SK-N-SH (cell line): ENCODE measurements around the gene SNX11. TPM values are rescaled to one million over a fixed set of nuclear protein-coding genes. Genes with fewer than 3 reads are reported as not detected.

Experiments used
- CTCF ChIA-PET: fragments of 300-600, 350-600 bp; formaldehyde crosslinking; extraction: SDS; loops from one replicate; lab custom pipeline; 2021; lab: Yijun Ruan, JAX
- POLR2A ChIA-PET: fragments of 350-600 bp; sonication (Branson Sonifier 250); formaldehyde crosslinking; extraction: SDS; loops from one replicate; lab custom pipeline; 2020; ENCODE audit warnings: antibody characterized with exemption, inconsistent platforms; lab: Yijun Ruan, JAX
- DNase-seq: peaks from one replicate; pipeline ENCODE4 v3.0.0; 2012
- H2AFZ ChIP-seq: fragments of 200-600 bp; sonication (generic); 2 replicates; pipeline ENCODE4 v1.8.1; 2016; ENCODE audit warnings: antibody characterized with exemption, mild to moderate bottlenecking, low read depth
- H3F3A ChIP-seq: fragments of 200-600 bp; sonication (generic); replicated peaks from 2 replicates; pipeline ENCODE3; 2016; ENCODE audit warnings: antibody characterized with exemption, mild to moderate bottlenecking; ENCODE audit not compliant: insufficient read depth
- H3K27ac ChIP-seq, 2 experiments: fragments of 200-500 bp in 1 of 2; fragments of 200-600 bp in 1 of 2; sonication (Bioruptor generic) in 1 of 2; sonication (generic), shearing (Covaris generic) in 1 of 2; 2 replicates each; pipeline versions ENCODE4 v1.5.1 to v1.6.1; 2014 to 2016; ENCODE audit warnings: low read depth in 2 of 2, inconsistent platforms in 1 of 2, low read length in 1 of 2, mild to moderate bottlenecking in 1 of 2, mixed read lengths in 1 of 2
- H3K27me3 ChIP-seq: fragments of 200-600 bp; sonication (generic), shearing (Covaris generic); 2 replicates; pipeline ENCODE4 v1.6.1; 2016; ENCODE audit warnings: mixed run types; ENCODE audit not compliant: insufficient read depth
- H3K36me3 ChIP-seq, 2 experiments: fragments of 200-500 bp in 1 of 2; fragments of 200-600 bp in 1 of 2; sonication (Bioruptor generic) in 1 of 2; sonication (generic) in 1 of 2; replicated peaks in 1 of 2; 2 replicates each; pipeline versions ENCODE3 to v1.5.1; 2014 to 2016; ENCODE audit warnings: low read length in 1 of 2, mild to moderate bottlenecking in 1 of 2; ENCODE audit not compliant: insufficient read depth in 2 of 2, control insufficient read depth in 1 of 2
- H3K4me1 ChIP-seq, 2 experiments: fragments of 200-500 bp in 1 of 2; fragments of 200-600 bp in 1 of 2; sonication (Bioruptor generic) in 1 of 2; sonication (generic), shearing (Covaris generic) in 1 of 2; 2 replicates each; pipeline versions ENCODE4 v1.5.1 to v1.6.1; 2014 to 2016; ENCODE audit warnings: low read depth in 1 of 2, low read length in 1 of 2, mixed run types in 1 of 2; ENCODE audit not compliant: insufficient read depth in 2 of 2, control insufficient read depth in 1 of 2
- H3K4me2 ChIP-seq: fragments of 200-600 bp; sonication (generic), shearing (Covaris generic); 2 replicates; pipeline ENCODE4 v1.6.1; 2017; ENCODE audit warnings: mixed run types
- H3K4me3 ChIP-seq, 2 experiments: fragments of 200-500 bp in 1 of 2; fragments of 200-600 bp in 1 of 2; sonication (Bioruptor generic) in 1 of 2; sonication (generic), shearing (Covaris generic) in 1 of 2; 2 replicates each; pipeline versions ENCODE4 v1.5.1 to v1.8.1; 2014 to 2016; ENCODE audit warnings: low read depth in 2 of 2, inconsistent platforms in 1 of 2, low read length in 1 of 2, mild to moderate bottlenecking in 1 of 2, mixed read lengths in 1 of 2, moderate library complexity in 1 of 2
- H3K79me2 ChIP-seq: fragments of 200-600 bp; sonication (generic); 2 replicates; pipeline ENCODE4 v1.8.1; 2017; ENCODE audit warnings: mild to moderate bottlenecking; ENCODE audit not compliant: insufficient read depth
- H3K9ac ChIP-seq: fragments of 200-600 bp; sonication (generic); 2 replicates; pipeline ENCODE4 v1.6.1; 2017; ENCODE audit warnings: mixed run types
- H3K9me2 ChIP-seq: fragments of 200-600 bp; sonication (generic); 2 replicates; pipeline ENCODE4 v1.6.1; 2017; ENCODE audit warnings: mixed run types
- H3K9me3 ChIP-seq: fragments of 200-600 bp; sonication (generic); 2 replicates; pipeline ENCODE4 v1.6.1; 2017; ENCODE audit warnings: mixed run types, mild to moderate bottlenecking, moderate library complexity
- H4K20me1 ChIP-seq: fragments of 200-600 bp; sonication (generic); 2 replicates; pipeline ENCODE4 v1.6.1; 2017; ENCODE audit warnings: mild to moderate bottlenecking, mixed run types; ENCODE audit not compliant: insufficient read depth
- CTCF ChIP-seq: fragments of 200-600 bp; sonication (generic); IDR thresholded peaks from 2 replicates; pipeline ENCODE4 v1.6.1; 2017; ENCODE audit warnings: antibody characterized with exemption, mild to moderate bottlenecking, moderate library complexity
- EP300 ChIP-seq, 2 experiments: IDR thresholded peaks; 2 replicates each; pipeline versions ENCODE4 v1.4.0 to v1.6.1; 2012; ENCODE audit warnings: borderline replicate concordance in 1 of 2, low read depth in 1 of 2, low read length in 1 of 2
- EZH2phosphoT487 ChIP-seq: fragments of 200-600 bp; sonication (generic); IDR thresholded peaks from 2 replicates; pipeline ENCODE4 v1.6.1; 2017; ENCODE audit warnings: low read depth, mixed run types, mild to moderate bottlenecking, antibody characterized with exemption, moderate library complexity, borderline replicate concordance
- FOSL2 ChIP-seq: IDR thresholded peaks from 2 replicates; pipeline ENCODE4 v1.4.0; 2012; ENCODE audit warnings: low read depth, mild to moderate bottlenecking, moderate library complexity, borderline replicate concordance
- FOXJ3 ChIP-seq: sonication (generic); formaldehyde crosslinking; IDR thresholded peaks from 2 replicates; pipeline ENCODE4 v1.5.1; 2020; ENCODE audit warnings: mild to moderate bottlenecking, missing genetic modification reagents
- FOXM1 ChIP-seq: IDR thresholded peaks from 2 replicates; pipeline ENCODE4 v1.4.0; 2012; ENCODE audit warnings: low read depth, mild to moderate bottlenecking
- GABPA ChIP-seq: IDR thresholded peaks from 2 replicates; pipeline ENCODE4 v1.4.0; 2012; ENCODE audit warnings: low read depth, mild to moderate bottlenecking
- GATA2 ChIP-seq: sonication (generic); formaldehyde crosslinking; IDR thresholded peaks from 2 replicates; pipeline ENCODE4 v1.5.0; 2020; ENCODE audit warnings: mild to moderate bottlenecking, missing genetic modification reagents
- JUND ChIP-seq: IDR thresholded peaks from 2 replicates; pipeline ENCODE4 v1.4.0; 2012
- MEF2A ChIP-seq: IDR thresholded peaks from 2 replicates; pipeline ENCODE4 v1.4.0; 2012; ENCODE audit warnings: low read depth, borderline replicate concordance
- MXI1 ChIP-seq: IDR thresholded peaks from 2 replicates; pipeline ENCODE4 v1.6.1; 2012; ENCODE audit warnings: mild to moderate bottlenecking, low read depth, low read length, improper control_type of control experiment
- NFIC ChIP-seq: IDR thresholded peaks from 2 replicates; pipeline ENCODE4 v1.4.0; 2012; ENCODE audit warnings: borderline replicate concordance
- RAD21 ChIP-seq: IDR thresholded peaks from 2 replicates; pipeline ENCODE4 v1.6.1; 2012; ENCODE audit warnings: mild to moderate bottlenecking, low read length
- REST ChIP-seq: IDR thresholded peaks from 2 replicates; pipeline ENCODE4 v1.6.1; 2012; ENCODE audit warnings: mild to moderate bottlenecking, low read depth, low read length, moderate library complexity
- RXRA ChIP-seq: IDR thresholded peaks from 2 replicates; pipeline ENCODE4 v1.4.0; 2012; ENCODE audit warnings: low read depth, mild to moderate bottlenecking, borderline replicate concordance
- SIN3A ChIP-seq: IDR thresholded peaks from 2 replicates; pipeline ENCODE4 v1.6.1; 2012; ENCODE audit warnings: low read depth, mild to moderate bottlenecking, low read length, moderate library complexity, borderline replicate concordance
- TAF1 ChIP-seq: IDR thresholded peaks from 2 replicates; pipeline ENCODE4 v1.6.1; 2012; ENCODE audit warnings: low read depth, mild to moderate bottlenecking, low read length, moderate library complexity, borderline replicate concordance
- TCF12 ChIP-seq: IDR thresholded peaks from 2 replicates; pipeline ENCODE4 v1.4.0; 2012
- TEAD4 ChIP-seq: IDR thresholded peaks from 2 replicates; pipeline ENCODE4 v1.4.0; 2012; ENCODE audit warnings: mild to moderate bottlenecking, borderline replicate concordance; ENCODE audit not compliant: insufficient read depth
- USF1 ChIP-seq: IDR thresholded peaks from 2 replicates; pipeline ENCODE4 v1.4.0; 2012; ENCODE audit warnings: low read depth, borderline replicate concordance
- YY1 ChIP-seq: IDR thresholded peaks from 2 replicates; pipeline ENCODE4 v1.4.0; 2012; ENCODE audit warnings: low read depth, mild to moderate bottlenecking
- WGBS: methylation state at CpG from one replicate; pipeline ENCODE4 v1.1.6; 2017; ENCODE audit warnings: low lambda C conversion rate; 5-methylcytosine and 5-hydroxymethylcytosine counted together
- polyA plus RNA-seq, 3 experiments: library from polyadenylated mRNA; depleted of rRNA; stranded (reverse); fragments of >200 nt; gene quantifications; 2 replicates each; pipeline ENCODE4 v1.2.3, GENCODE V29; 2012
- TF ChIP-seq, protein P1 (sequence below): IDR thresholded peaks from 2 replicates; pipeline ENCODE4 v1.4.0; 2012; ENCODE audit warnings: low read depth
- TF ChIP-seq, protein P2 (sequence below): fragments of 150-350 bp; IDR thresholded peaks from 2 replicates; pipeline ENCODE4 v1.6.1; 2017; ENCODE audit warnings: antibody characterized with exemption, low read length, low read depth, borderline replicate concordance

SNX11 gene, protein sequence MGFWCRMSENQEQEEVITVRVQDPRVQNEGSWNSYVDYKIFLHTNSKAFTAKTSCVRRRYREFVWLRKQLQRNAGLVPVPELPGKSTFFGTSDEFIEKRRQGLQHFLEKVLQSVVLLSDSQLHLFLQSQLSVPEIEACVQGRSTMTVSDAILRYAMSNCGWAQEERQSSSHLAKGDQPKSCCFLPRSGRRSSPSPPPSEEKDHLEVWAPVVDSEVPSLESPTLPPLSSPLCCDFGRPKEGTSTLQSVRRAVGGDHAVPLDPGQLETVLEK
- 19.0 and 31.6 TPM in 2 replicates for polyA plus RNA-seq (2012; rRNA removed)
- 15.3 and 22.1 TPM in 2 replicates for polyA plus RNA-seq (2012; cell fraction: cytosol; rRNA removed)
- 23.4 and 29.4 TPM in 2 replicates for polyA plus RNA-seq (2012; cell fraction: nucleus; rRNA removed)

- Histone ChIP-seq H3K27ac (peak within 1 kb of the TSS; percentile 76 to 92), H3K79me2 (peaks cover 48% of the 10 kb centered on the region), H3K4me3 (peak within 1 kb of the TSS; percentile 70 to 89), H3K9me3 (no peaks in the 10 kb centered on the region), H2AFZ (peak within 1 kb of the TSS; percentile 97), H3K4me1 (peaks cover 4 to 7% of the 10 kb centered on the region in 2 experiments; a peak in 3 of 4 replicates), H3F3A (peaks cover 18% of the 10 kb centered on the region), H3K36me3 (peaks cover 0 to 5% of the 10 kb centered on the region in 2 experiments), H3K4me2 (peak within 1 kb of the TSS; percentile 89), H4K20me1 (no peaks in the 10 kb centered on the region), H3K9me2 (no peaks in the 10 kb centered on the region), H3K9ac (peak within 1 kb of the TSS; percentile 79), H3K27me3 (no peaks in the 10 kb centered on the region)
- CTCF ChIA-PET, result interaction anchor here (0.7 to 6.7 kb wide), 13 partner anchors 9 to 266 kb away, joined by 3 to 46 read pairs (median 4); partner anchors contain the start of genes COPZ2 and SCRN2
- WGBS, result under 1% methylated on average over 41 of the region's 64 CpGs
- POLR2A ChIA-PET, result interaction anchor here (1.2 to 2.6 kb wide), 5 partner anchors 10 to 137 kb away, joined by 3 to 13 read pairs (median 4); partner anchors contain the start of gene NFE2L1
- peak; percentile 98 for DNase-seq
- TF ChIP-seq MXI1, result peak; percentile 79
- peak; percentile 21; the same call in 1 of the 2 replicates for TF ChIP-seq CTCF
- TF ChIP-seq SIN3A, result peak; percentile 41; the same call in 1 of the 2 replicates
- 0 out of 2 replicates have a peak, but pooled peaks have one; percentile 13 for TF ChIP-seq REST
- TF ChIP-seq, protein P1, sequence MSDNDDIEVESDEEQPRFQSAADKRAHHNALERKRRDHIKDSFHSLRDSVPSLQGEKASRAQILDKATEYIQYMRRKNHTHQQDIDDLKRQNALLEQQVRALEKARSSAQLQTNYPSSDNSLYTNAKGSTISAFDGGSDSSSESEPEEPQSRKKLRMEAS, result peak; percentile 64; the same call in 1 of the 2 replicates
- peak; percentile 92 for TF ChIP-seq TAF1
- no peak for TF ChIP-seq MEF2A
- TF ChIP-seq NFIC, result no peak
- no peak; the same call in 1 of the 2 replicates for TF ChIP-seq FOSL2
- TF ChIP-seq, protein P2, sequence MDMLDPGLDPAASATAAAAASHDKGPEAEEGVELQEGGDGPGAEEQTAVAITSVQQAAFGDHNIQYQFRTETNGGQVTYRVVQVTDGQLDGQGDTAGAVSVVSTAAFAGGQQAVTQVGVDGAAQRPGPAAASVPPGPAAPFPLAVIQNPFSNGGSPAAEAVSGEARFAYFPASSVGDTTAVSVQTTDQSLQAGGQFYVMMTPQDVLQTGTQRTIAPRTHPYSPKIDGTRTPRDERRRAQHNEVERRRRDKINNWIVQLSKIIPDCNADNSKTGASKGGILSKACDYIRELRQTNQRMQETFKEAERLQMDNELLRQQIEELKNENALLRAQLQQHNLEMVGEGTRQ, result no peak
- no peak for TF ChIP-seq RXRA
- no peak for TF ChIP-seq TEAD4
- no peak for TF ChIP-seq FOXM1
- no peak for TF ChIP-seq RAD21
- TF ChIP-seq EP300 (IDR thresholded peaks at IDR 0.05; ENCODE audit: borderline replicate concordance in 1 of 2, low read depth in 1 of 2, low read length in 1 of 2), result no peak
- peak; percentile 68; the same call in 1 of the 2 replicates for TF ChIP-seq YY1
- TF ChIP-seq FOXJ3 (CRISPR knock-in tag), result no peak
- TF ChIP-seq JUND, result no peak
- TF ChIP-seq GATA2 (CRISPR knock-in tag), result no peak
- no peak for TF ChIP-seq USF1
- peak; percentile 91 for TF ChIP-seq GABPA
- peak; percentile 39; the same call in 1 of the 2 replicates for TF ChIP-seq TCF12
- no peak for TF ChIP-seq EZH2phosphoT487
Observed at GRCh38 chr17:48107137-48108055, at the start of gene SNX11. Gene SNX11, plus strand, starts transcription at chr17:48107766. Its CDS starts 4,278 bp downstream, at chr17:48112044.
